ENCODE results near the gene SV2C.

Gene SV2C

GRCh38 chr5:76106149-76106548 is 23.0 kb downstream of the SV2C start:
- DNase-seq: no peak

- no peak for DNase-seq
These were observed 28.4 kb downstream of the SV2C start for GRCh38 chr5:76111477-76112174.

- no peak for DNase-seq
These were observed 29.9 kb downstream of the SV2C start for GRCh38 chr5:76113103-76113502.

GRCh38 chr5:76114179-76114851 is 31.1 kb downstream of the SV2C start:
- no peak for DNase-seq

- no peak for DNase-seq
These were observed 42.2 kb downstream of the SV2C start for GRCh38 chr5:76125346-76125745.

- no peak for DNase-seq
These were observed 42.7 kb downstream of the SV2C start for GRCh38 chr5:76125888-76126287.

GRCh38 chr5:76134003-76134402 is 50.8 kb downstream of the SV2C start:
- DNase-seq: no peak

- no peak for DNase-seq
These were observed 51.5 kb downstream of the SV2C start for GRCh38 chr5:76134646-76135045.

- no peak for DNase-seq
These were observed 54.8 kb downstream of the SV2C start for GRCh38 chr5:76137887-76138542.

GRCh38 chr5:76143884-76144283 is 60.7 kb downstream of the SV2C start:
- no peak for DNase-seq

- no peak for DNase-seq
These were observed 61.5 kb downstream of the SV2C start for GRCh38 chr5:76144513-76145274.

- no peak for DNase-seq
These were observed 62.8 kb downstream of the SV2C start for GRCh38 chr5:76145945-76146344.

- DNase-seq: no peak
These were observed 66.5 kb downstream of the SV2C start for GRCh38 chr5:76149636-76150035.

GRCh38 chr5:76152161-76152560 is 69.0 kb downstream of the SV2C start:
- no peak for DNase-seq

GRCh38 chr5:76152700-76153099 is 69.5 kb downstream of the SV2C start:
- DNase-seq: no peak

GRCh38 chr5:76153271-76153670 is 70.1 kb downstream of the SV2C start:
- no peak for DNase-seq

GRCh38 chr5:76154009-76154690 is 71.0 kb downstream of the SV2C start:
- no peak for DNase-seq

GRCh38 chr5:76155536-76155935 is 72.4 kb downstream of the SV2C start:
- no peak for DNase-seq

GRCh38 chr5:76162335-76162734 is 79.2 kb downstream of the SV2C start:
- DNase-seq: no peak

GRCh38 chr5:76163111-76163628 is 80.0 kb downstream of the SV2C start:
- DNase-seq: no peak

- no peak for DNase-seq
These were observed 81.8 kb downstream of the SV2C start for GRCh38 chr5:76165029-76165428.

- DNase-seq: no peak
These were observed 82.7 kb downstream of the SV2C start for GRCh38 chr5:76165711-76166374.
